ENCODE measurements around the gene GPR37L1. TPM values are rescaled to one million over a fixed set of nuclear protein-coding genes. Genes with fewer than 3 reads are reported as not detected.
A peak's percentile ranks its signal among the peaks of the same experiment; 100 is the strongest.
"Not testable (repeated sequence)": the region's sequence is repeated elsewhere in the genome, so short reads cannot be mapped to it uniquely, and the experiment has no call there.

GPR37L1 gene
- polyA plus RNA-seq, 2 donors: 0.05 to 0.10 TPM

DNA sequence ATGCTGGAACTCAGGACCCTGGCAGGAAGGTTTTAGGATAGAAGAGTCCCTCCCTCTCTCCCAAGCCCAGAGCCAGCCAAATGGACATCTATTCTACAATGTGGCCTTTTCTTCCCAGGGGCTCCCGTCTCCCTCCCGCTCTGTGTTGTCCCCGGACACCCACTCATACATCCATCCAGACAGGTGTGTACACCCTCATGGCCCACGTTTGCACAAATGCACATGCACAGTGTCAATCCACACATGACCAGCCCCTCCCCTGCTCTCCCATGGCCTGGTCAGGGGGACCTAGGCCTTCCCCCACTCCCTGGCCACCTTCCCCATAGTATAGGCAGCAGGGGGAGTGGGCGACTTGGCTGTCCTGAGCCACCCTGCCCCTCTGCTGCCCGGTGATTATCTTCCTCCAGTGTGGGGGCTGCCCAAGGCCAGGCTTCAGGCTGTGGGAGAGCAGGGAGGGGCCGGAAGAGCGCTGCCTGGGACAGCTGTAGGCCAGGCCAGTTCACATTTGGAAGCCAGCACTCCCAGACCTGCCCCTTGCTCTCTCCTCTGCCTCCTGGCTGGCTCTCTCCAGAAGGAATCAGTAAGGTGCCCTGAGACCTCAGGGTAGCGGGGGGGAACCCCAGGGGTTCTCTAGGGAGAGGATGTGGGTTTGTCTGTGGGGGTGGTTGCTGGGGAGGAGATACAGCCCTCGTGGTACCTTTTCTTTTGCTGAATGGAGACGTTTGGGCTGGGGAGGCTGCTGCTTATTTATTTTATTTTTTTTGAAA is 41.7 kb downstream of the GPR37L1 start:
- WGBS, 2 donors: 71 to 76% methylated on average over 11 of the region's 11 CpGs
- Histone ChIP-seq H3K27me3 (ENCODE audit: control insufficient read depth in 1 of 2, insufficient read depth in 2 of 2, low read length in 2 of 2) (no peaks in the 10 kb centered on the region), H3K27ac (ENCODE audit: low read depth in 2 of 2, low read length in 1 of 2) (peak overlapping the region in 1 of 2 donors; percentile 17), H3K36me3 (ENCODE audit: control insufficient read depth in 2 of 2, insufficient read depth in 2 of 2, low read length in 1 of 2) (no peaks in the 10 kb centered on the region), H3K9me3 (ENCODE audit: control insufficient read depth in 2 of 2, insufficient read depth in 1 of 2, low read depth in 1 of 2, low read length in 1 of 2) (no peaks in the 10 kb centered on the region), H3K4me3 (ENCODE audit: low read depth in 1 of 2, low read length in 2 of 2) (no peak overlapping the region), H3K4me1 (ENCODE audit: control insufficient read depth in 2 of 2, insufficient read depth in 2 of 2, low read length in 1 of 2) (no peaks in the 10 kb centered on the region)

DNA sequence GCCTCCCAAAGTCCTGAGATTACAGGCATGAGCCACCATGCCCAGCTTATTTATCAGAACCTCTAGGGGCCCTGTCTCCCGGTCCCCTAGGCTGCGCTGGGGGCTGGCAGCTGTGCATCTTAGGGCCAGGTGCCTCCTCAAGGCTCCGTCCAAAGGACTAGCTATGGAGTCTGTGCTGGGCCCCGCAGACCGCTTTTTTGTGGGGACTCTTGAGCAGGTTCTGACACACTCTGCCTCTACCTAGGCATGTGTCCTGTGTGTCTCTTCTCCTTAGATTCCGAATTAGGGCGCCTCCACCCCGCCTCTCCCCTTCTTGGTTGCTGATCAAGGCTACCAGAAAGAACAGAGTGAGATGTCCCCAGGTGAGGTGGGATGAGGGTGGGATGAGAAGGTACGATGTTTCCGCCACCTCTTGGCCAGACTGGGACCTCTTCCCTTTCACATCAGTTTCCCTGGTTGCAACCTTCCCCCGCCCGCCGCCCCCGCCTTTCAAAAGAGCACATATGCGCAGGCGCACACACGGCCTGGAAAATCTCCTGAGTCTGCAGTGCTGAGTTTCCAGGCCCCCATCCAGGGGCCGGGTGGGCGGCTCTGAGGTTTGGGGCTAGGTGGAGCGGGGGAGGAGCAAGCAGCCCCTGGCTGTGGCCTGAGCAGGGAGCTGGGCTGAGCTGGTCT is 42.7 kb downstream of the GPR37L1 start:
- H3K4me3 ChIP-seq (ENCODE audit: low read depth in 1 of 2, low read length in 2 of 2): no peak overlapping the region
- H3K27ac ChIP-seq (ENCODE audit: low read depth in 2 of 2, low read length in 1 of 2): no peak overlapping the region
- 82 to 83% methylated on average over 20 of the region's 20 CpGs for WGBS, 2 donors
- H3K9me3 ChIP-seq (ENCODE audit: control insufficient read depth in 2 of 2, insufficient read depth in 1 of 2, low read depth in 1 of 2, low read length in 1 of 2): no peaks in the 10 kb centered on the region
- H3K27me3 ChIP-seq (ENCODE audit: control insufficient read depth in 1 of 2, insufficient read depth in 2 of 2, low read length in 2 of 2): no peaks in the 10 kb centered on the region
- H3K36me3 ChIP-seq (ENCODE audit: control insufficient read depth in 2 of 2, insufficient read depth in 2 of 2, low read length in 1 of 2): no peaks in the 10 kb centered on the region
- H3K4me1 ChIP-seq (ENCODE audit: control insufficient read depth in 2 of 2, insufficient read depth in 2 of 2, low read length in 1 of 2): no peaks in the 10 kb centered on the region

DNA sequence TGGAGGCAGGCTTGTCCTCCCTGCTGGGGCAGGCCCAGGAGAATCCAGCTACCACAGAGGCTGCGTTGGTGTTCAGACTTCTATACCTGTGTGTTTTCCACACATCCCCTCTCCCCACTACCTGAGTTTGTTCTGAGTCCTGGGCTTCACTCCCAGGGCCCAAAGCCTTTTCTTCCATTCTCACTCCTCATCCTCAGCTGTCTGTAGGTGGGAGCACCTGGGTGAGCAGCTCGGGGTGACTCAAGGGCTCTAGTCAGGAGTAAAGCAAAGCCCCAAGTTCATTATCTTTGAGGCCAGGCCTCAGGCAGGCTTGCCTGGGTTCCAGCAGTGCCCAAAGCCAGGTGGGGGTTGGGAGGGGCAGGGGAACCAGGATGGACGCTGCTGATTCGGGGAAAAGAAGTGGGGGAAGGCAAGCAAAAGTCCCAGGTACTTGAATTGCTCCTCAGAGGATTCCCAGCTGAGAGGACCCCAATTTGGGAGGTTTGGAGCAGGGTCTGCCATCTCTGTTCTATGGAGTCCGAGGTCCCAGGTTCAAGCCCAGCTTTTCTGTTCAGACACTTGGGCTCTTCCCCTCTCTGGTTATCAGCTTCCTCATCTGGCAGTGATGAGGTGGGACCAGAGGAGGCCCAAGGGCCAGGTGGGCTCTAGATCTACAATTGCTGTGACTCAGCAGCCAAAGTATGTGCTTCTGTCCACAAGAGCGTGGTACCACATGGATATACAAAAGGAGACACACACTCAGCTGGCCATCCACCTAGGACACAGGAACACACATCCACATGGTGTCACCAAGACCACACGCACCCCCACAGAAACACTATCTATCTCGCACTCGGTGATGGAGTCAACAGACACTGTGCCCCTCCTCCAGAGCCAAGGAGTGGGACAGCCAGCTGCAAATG is 43.5 kb downstream of the GPR37L1 start:
- Histone ChIP-seq H3K4me1 (ENCODE audit: control insufficient read depth in 2 of 2, insufficient read depth in 2 of 2, low read length in 1 of 2) (no peaks in the 10 kb centered on the region), H3K36me3 (ENCODE audit: control insufficient read depth in 2 of 2, insufficient read depth in 2 of 2, low read length in 1 of 2) (no peaks in the 10 kb centered on the region), H3K9me3 (ENCODE audit: control insufficient read depth in 2 of 2, insufficient read depth in 1 of 2, low read depth in 1 of 2, low read length in 1 of 2) (no peaks in the 10 kb centered on the region), H3K27me3 (ENCODE audit: control insufficient read depth in 1 of 2, insufficient read depth in 2 of 2, low read length in 2 of 2) (no peaks in the 10 kb centered on the region), H3K27ac (ENCODE audit: low read depth in 2 of 2, low read length in 1 of 2) (no peak overlapping the region), H3K4me3 (ENCODE audit: low read depth in 1 of 2, low read length in 2 of 2) (no peak overlapping the region)
- WGBS, 2 donors: 94 to 95% methylated on average over 9 of the region's 9 CpGs

DNA sequence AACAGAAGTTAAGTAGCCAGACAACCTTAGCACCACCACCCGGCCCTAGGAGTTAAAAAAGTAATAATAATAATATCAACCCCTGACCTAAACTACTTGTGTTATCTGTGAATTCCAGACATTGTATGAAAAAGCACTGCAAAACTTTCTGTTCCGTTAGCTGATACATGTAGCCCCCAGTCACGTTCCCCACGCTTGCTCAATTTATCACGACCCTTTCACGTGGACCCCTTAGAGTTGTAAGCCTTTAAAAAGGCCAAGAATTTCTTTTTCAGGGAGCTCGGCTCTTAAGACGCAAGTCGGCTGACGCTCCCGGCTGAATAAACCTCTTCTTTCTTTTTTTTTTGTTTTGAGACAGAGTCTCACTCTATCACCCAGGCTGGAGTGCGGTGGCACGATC is 44.3 kb downstream of the GPR37L1 start:
- WGBS, 2 donors: 83 to 86% methylated on average over 13 of the region's 13 CpGs
- H3K36me3 ChIP-seq (ENCODE audit: control insufficient read depth in 2 of 2, insufficient read depth in 2 of 2, low read length in 1 of 2); H3K4me3 ChIP-seq (ENCODE audit: low read depth in 1 of 2, low read length in 2 of 2): not testable (repeated sequence)

DNA sequence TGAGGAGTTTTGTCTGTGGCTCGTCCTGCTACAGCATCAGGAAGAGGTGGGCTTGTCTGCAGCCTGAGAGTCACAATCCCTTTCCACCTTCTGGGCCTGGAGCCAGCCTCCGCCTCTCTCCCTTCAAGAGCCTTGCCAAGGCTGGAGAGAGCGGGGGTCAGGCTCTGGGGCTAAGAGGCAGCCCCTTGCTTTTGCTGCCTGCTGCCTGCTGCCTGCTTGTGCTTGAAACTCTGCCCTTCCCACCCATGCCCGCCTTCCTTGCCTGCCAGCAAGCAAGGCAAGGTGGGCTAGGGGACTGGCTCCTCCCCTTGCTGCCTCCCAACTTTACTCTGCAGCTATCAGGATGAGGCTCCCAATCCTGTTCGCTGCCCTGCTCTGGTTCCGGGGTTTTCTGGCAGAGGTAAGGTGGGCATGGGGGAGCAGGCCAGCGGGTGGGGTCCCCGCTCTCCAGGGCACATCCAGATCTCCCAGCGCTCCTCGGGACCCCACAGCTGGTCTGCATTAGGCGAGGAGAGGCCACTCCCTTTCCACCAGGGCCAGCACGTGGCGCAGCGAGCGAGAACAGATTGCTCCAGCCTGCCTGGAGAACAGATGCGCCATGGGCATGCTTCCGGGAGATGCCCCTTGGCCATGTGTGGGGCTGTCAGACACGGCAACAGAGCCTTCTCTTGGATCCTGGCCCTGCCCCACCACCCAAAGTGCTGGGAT is 45.1 kb downstream of the GPR37L1 start:
- H3K27ac ChIP-seq (ENCODE audit: low read depth in 2 of 2, low read length in 1 of 2): no peak overlapping the region
- no peaks in the 10 kb centered on the region for H3K36me3 ChIP-seq (ENCODE audit: control insufficient read depth in 2 of 2, insufficient read depth in 2 of 2, low read length in 1 of 2)
- H3K27me3 ChIP-seq (ENCODE audit: control insufficient read depth in 1 of 2, insufficient read depth in 2 of 2, low read length in 2 of 2): no peaks in the 10 kb centered on the region
- 45 to 49% methylated on average over 17 to 18 of the region's 18 CpGs for WGBS, 2 donors
- no peak overlapping the region for H3K4me3 ChIP-seq (ENCODE audit: low read depth in 1 of 2, low read length in 2 of 2)
- H3K9me3 ChIP-seq (ENCODE audit: control insufficient read depth in 2 of 2, insufficient read depth in 1 of 2, low read depth in 1 of 2, low read length in 1 of 2): no peaks in the 10 kb centered on the region
- no peaks in the 10 kb centered on the region for H3K4me1 ChIP-seq (ENCODE audit: control insufficient read depth in 2 of 2, insufficient read depth in 2 of 2, low read length in 1 of 2)

More for the DNA sequence above, 44.3 kb downstream of the GPR37L1 start:
- H3K9me3 ChIP-seq (ENCODE audit: control insufficient read depth in 2 of 2, insufficient read depth in 1 of 2, low read depth in 1 of 2, low read length in 1 of 2); H3K27me3 ChIP-seq (ENCODE audit: control insufficient read depth in 1 of 2, insufficient read depth in 2 of 2, low read length in 2 of 2); H3K27ac ChIP-seq (ENCODE audit: low read depth in 2 of 2, low read length in 1 of 2); H3K4me1 ChIP-seq (ENCODE audit: control insufficient read depth in 2 of 2, insufficient read depth in 2 of 2, low read length in 1 of 2): not testable (repeated sequence)

DNA sequence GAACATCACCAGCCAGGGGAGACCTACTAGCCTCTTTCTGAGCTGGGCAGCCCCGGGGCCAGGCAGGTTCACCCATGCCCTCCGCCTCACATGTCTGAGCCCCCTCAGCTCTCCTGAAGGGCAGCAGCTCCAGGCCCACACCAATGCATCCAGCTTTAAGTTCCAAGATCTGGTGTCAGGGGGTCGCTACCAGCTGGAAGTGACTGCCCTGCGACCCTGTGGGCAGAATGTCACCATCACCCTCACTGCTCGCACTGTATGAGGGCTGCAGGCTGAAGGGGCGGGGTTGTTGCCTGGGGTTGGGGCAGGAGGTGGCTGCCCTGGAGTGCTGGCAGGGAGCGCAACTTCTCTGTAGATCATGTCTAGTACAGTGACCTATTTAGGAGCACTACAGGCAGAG is 46.1 kb downstream of the GPR37L1 start:
- WGBS, 2 donors: 89 to 95% methylated on average over 7 of the region's 7 CpGs
- H3K27ac ChIP-seq (ENCODE audit: low read depth in 2 of 2, low read length in 1 of 2): no peak overlapping the region
- no peak overlapping the region for H3K4me3 ChIP-seq (ENCODE audit: low read depth in 1 of 2, low read length in 2 of 2)
- no peaks in the 10 kb centered on the region for H3K9me3 ChIP-seq (ENCODE audit: control insufficient read depth in 2 of 2, insufficient read depth in 1 of 2, low read depth in 1 of 2, low read length in 1 of 2)
- H3K36me3 ChIP-seq (ENCODE audit: control insufficient read depth in 2 of 2, insufficient read depth in 2 of 2, low read length in 1 of 2): no peaks in the 10 kb centered on the region
- no peaks in the 10 kb centered on the region for H3K27me3 ChIP-seq (ENCODE audit: control insufficient read depth in 1 of 2, insufficient read depth in 2 of 2, low read length in 2 of 2)
- H3K4me1 ChIP-seq (ENCODE audit: control insufficient read depth in 2 of 2, insufficient read depth in 2 of 2, low read length in 1 of 2): no peaks in the 10 kb centered on the region

DNA sequence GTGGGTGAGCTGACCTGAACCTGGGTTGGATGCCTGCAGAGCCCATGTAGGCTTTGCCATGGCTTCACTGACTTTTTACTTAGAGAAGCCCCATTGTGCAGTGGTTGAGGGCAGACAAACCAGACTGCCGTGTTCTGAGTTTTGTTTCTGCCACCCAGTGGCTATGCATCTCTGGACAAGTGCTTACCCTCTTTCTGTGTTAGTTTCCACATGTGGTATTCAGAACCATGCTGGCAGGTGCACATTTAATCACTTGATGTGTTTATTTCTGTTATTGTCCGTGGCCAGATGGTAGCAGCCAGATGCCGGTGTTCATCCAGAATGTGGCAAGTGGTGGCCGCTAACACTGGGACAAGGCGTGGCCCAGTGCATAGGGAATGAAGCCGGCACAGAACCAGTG is 48.0 kb downstream of the GPR37L1 start:
- WGBS, 2 donors: 79 to 85% methylated on average over 6 of the region's 6 CpGs
- Histone ChIP-seq H3K4me3 (ENCODE audit: low read depth in 1 of 2, low read length in 2 of 2) (no peak overlapping the region), H3K36me3 (ENCODE audit: control insufficient read depth in 2 of 2, insufficient read depth in 2 of 2, low read length in 1 of 2) (no peaks in the 10 kb centered on the region), H3K9me3 (ENCODE audit: control insufficient read depth in 2 of 2, insufficient read depth in 1 of 2, low read depth in 1 of 2, low read length in 1 of 2) (no peaks in the 10 kb centered on the region), H3K27ac (ENCODE audit: low read depth in 2 of 2, low read length in 1 of 2) (no peak overlapping the region), H3K27me3 (ENCODE audit: control insufficient read depth in 1 of 2, insufficient read depth in 2 of 2, low read length in 2 of 2) (no peaks in the 10 kb centered on the region), H3K4me1 (ENCODE audit: control insufficient read depth in 2 of 2, insufficient read depth in 2 of 2, low read length in 1 of 2) (no peaks in the 10 kb centered on the region)

DNA sequence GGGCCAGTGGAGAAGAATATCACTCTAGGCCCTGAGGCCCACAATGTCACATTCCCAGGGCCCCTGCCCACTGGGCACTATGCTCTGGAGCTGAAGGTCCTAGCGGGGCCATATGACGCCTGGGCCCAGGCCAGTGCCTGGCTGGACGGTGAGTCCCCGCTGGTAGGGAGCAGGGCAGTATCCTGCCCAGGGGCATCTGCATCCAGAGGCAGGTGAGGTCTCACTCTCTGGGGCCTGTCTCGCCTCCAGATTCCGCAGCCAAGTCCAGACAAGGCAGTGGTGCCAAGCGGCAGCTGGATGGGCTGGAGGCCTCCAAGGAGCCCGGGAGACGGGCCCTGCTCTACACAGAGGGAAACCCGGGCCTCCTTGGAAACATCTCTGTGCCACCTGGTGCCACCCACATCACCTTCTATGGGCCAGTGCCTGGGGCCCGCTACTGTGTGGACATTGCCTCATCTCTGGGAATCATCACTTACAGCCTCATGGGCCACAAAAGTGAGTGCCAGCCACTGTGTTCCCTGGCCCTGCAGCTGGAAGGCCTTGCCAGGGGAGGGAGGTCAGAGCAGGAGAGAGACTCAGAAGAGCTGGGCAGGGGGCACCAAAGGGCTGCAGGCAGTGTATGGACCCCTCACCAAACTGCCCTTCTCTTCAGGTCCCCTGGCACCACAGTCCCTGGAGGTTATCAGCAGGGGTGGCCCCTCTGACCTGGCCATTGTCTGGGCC is 48.7 kb downstream of the GPR37L1 start:
- Histone ChIP-seq H3K27me3 (ENCODE audit: control insufficient read depth in 1 of 2, insufficient read depth in 2 of 2, low read length in 2 of 2) (no peaks in the 10 kb centered on the region), H3K4me1 (ENCODE audit: control insufficient read depth in 2 of 2, insufficient read depth in 2 of 2, low read length in 1 of 2) (no peaks in the 10 kb centered on the region), H3K9me3 (ENCODE audit: control insufficient read depth in 2 of 2, insufficient read depth in 1 of 2, low read depth in 1 of 2, low read length in 1 of 2) (no peaks in the 10 kb centered on the region), H3K36me3 (ENCODE audit: control insufficient read depth in 2 of 2, insufficient read depth in 2 of 2, low read length in 1 of 2) (no peaks in the 10 kb centered on the region), H3K4me3 (ENCODE audit: low read depth in 1 of 2, low read length in 2 of 2) (no peak overlapping the region), H3K27ac (ENCODE audit: low read depth in 2 of 2, low read length in 1 of 2) (no peak overlapping the region)
- 88 to 95% methylated on average over 11 of the region's 11 CpGs for WGBS, 2 donors

DNA sequence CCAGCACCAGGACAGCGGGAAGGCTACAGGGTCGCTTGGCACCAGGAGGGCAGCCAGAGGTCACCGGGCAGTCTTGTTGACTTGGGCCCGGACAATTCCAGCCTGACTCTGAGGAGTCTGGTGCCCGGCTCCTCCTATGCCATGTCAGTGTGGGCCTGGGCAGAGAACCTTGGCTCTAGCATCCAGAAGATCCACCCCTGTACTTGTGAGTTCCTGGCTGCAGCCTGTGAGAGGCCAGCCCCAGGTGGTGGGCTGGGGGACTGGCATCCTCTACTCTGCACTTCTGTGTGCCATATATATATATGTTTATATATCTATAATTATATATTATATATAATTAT is 49.3 kb downstream of the GPR37L1 start:
- Histone ChIP-seq H3K9me3 (ENCODE audit: control insufficient read depth in 2 of 2, insufficient read depth in 1 of 2, low read depth in 1 of 2, low read length in 1 of 2) (no peaks in the 10 kb centered on the region), H3K4me3 (ENCODE audit: low read depth in 1 of 2, low read length in 2 of 2) (no peak overlapping the region), H3K4me1 (ENCODE audit: control insufficient read depth in 2 of 2, insufficient read depth in 2 of 2, low read length in 1 of 2) (no peaks in the 10 kb centered on the region), H3K27ac (ENCODE audit: low read depth in 2 of 2, low read length in 1 of 2) (no peak overlapping the region), H3K36me3 (ENCODE audit: control insufficient read depth in 2 of 2, insufficient read depth in 2 of 2, low read length in 1 of 2) (no peaks in the 10 kb centered on the region), H3K27me3 (ENCODE audit: control insufficient read depth in 1 of 2, insufficient read depth in 2 of 2, low read length in 2 of 2) (no peaks in the 10 kb centered on the region)
- 91% methylated on average over 5 of the region's 5 CpGs for WGBS, 2 donors
